HG03045 (cell line): ENCODE measurements around the gene CHURC1.

Source experiments
- ATAC-seq: cut with Tn5 transposase; IDR thresholded peaks from one replicate; pipeline ENCODE4 v1.9.1; 2021; ENCODE audit warnings: mild to moderate bottlenecking, moderate library complexity; ENCODE audit not compliant: unreplicated experiment

Gene CHURC1

GRCh38 chr14:64954491-64955240 lies 40.4 kb downstream of the CHURC1 start:
- ATAC-seq: no peak

GRCh38 chr14:64955297-64955696 lies 41.0 kb downstream of the CHURC1 start:
- ATAC-seq: no peak

- no peak for ATAC-seq
Measured at GRCh38 chr14:64956697-64957406, 42.6 kb downstream of the CHURC1 start.

GRCh38 chr14:64958201-64958600 lies 43.9 kb downstream of the CHURC1 start:
- no peak for ATAC-seq

GRCh38 chr14:64958743-64959142 lies 44.5 kb downstream of the CHURC1 start:
- no peak for ATAC-seq

- ATAC-seq: no peak
Measured at GRCh38 chr14:64960762-64961276, 46.6 kb downstream of the CHURC1 start.

GRCh38 chr14:64963611-64964010 lies 49.4 kb downstream of the CHURC1 start:
- ATAC-seq: no peak

- no peak for ATAC-seq
Measured at GRCh38 chr14:64965356-64966000, 51.2 kb downstream of the CHURC1 start.

GRCh38 chr14:64966976-64967375 lies 52.7 kb downstream of the CHURC1 start:
- no peak for ATAC-seq

GRCh38 chr14:64968167-64968566 lies 53.9 kb downstream of the CHURC1 start:
- no peak for ATAC-seq

- no peak for ATAC-seq
Measured at GRCh38 chr14:64968651-64969050, 54.4 kb downstream of the CHURC1 start.

GRCh38 chr14:64970041-64970440 lies 55.8 kb downstream of the CHURC1 start:
- no peak for ATAC-seq

GRCh38 chr14:64970776-64971477 lies 56.7 kb downstream of the CHURC1 start:
- no peak for ATAC-seq

GRCh38 chr14:64971491-64971942 lies 57.3 kb downstream of the CHURC1 start:
- no peak for ATAC-seq

GRCh38 chr14:64971943-64972791 lies 57.9 kb downstream of the CHURC1 start, which contains the start of gene RAB15:
Gene RAB15 (minus strand): TSS chr14:64972336. CDS start chr14:64972076, 260 bp downstream.
- no peak for ATAC-seq

- no peak for ATAC-seq
Measured at GRCh38 chr14:64973026-64973442, 58.8 kb downstream of the CHURC1 start.

- ATAC-seq: no peak
Measured at GRCh38 chr14:64973826-64974225, 59.6 kb downstream of the CHURC1 start.

GRCh38 chr14:64974563-64974962 lies 60.3 kb downstream of the CHURC1 start:
- no peak for ATAC-seq

GRCh38 chr14:64979336-64980074 lies 65.2 kb downstream of the CHURC1 start:
- no peak for ATAC-seq
